Mucosa of stomach (tissue), 1 donor: ENCODE measurements around the gene KCNJ15.

ENCODE experiments used
- H3K27me3 ChIP-seq: one replicate; pipeline ENCODE4 v1.7.0; 2013; ENCODE audit warnings: mild to moderate bottlenecking, low read length; ENCODE audit not compliant: control insufficient read depth, insufficient read depth
- H3K36me3 ChIP-seq: one replicate; pipeline ENCODE4 v1.7.0; 2013; ENCODE audit warnings: low read length; ENCODE audit not compliant: control insufficient read depth, insufficient read depth
- H3K4me1 ChIP-seq: one replicate; pipeline ENCODE4 v1.7.0; 2013; ENCODE audit warnings: mild to moderate bottlenecking, low read length; ENCODE audit not compliant: control insufficient read depth, insufficient read depth
- H3K4me3 ChIP-seq: one replicate; pipeline ENCODE4 v1.7.0; 2013; ENCODE audit warnings: low read length
- H3K9ac ChIP-seq: one replicate; pipeline ENCODE4 v1.7.0; 2013; ENCODE audit warnings: mild to moderate bottlenecking, low read length, moderate library complexity
- H3K9me3 ChIP-seq: one replicate; pipeline ENCODE4 v1.7.0; 2013; ENCODE audit warnings: mild to moderate bottlenecking, low read length, moderate library complexity; ENCODE audit not compliant: control insufficient read depth
- donor health status: Pancreatic carcinoma.

Gene KCNJ15

DNA sequence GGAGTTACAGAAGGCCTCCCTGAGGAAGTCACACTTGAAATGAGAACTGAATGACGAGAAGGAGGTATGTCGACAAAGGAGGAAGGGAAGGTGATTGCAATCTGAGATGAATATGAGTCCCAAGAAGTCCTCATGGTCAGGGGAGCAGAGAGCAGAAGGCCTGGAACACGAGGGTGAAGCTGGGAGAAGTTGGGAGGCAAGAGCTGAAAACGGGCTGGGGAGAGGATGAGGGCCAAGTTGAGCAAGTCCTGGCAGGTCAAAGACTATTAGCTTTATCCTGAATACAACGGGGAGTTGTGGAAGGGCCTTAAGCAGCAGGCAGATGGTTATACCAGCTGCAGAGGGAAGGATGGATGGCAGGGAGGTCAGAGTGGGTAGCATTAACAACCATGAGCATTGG, 89.5 kb downstream of the KCNJ15 start:
- H3K4me1 ChIP-seq = peaks cover 22% of the 10 kb centered on the region

DNA sequence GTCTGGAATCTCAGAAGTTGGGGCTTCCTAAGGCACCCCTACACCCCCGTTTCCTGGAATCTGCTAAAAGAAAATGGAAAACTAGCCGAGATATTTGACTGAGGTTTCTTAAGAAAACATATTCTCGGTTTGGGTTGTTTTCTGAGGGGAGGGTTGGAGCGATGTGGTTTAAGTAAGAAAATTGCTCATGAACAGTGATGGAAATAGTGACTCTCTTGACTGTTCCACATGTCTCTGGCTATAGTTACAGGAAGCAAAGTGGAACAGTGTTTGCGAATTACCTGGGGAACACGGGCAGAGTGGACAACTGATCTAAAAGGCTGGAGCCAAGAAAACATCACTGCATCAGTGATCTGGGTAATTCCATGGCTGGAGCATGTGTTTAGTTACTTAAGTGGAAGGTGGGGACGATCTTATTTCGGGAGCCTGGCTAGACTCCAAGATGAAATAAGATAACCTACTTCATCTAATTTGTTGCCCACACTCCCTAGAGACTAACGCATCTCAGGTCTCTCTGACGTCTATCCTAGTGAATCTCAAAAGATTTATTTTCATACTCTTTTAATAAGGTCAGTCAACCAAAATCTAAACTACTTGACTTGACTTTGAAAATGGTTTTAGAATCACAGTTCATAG, 92.4 kb downstream of the KCNJ15 start:
- H3K4me1 ChIP-seq = peaks cover 20% of the 10 kb centered on the region
- H3K4me3 ChIP-seq = no peak overlapping the region
- no peaks in the 10 kb centered on the region for H3K9me3 ChIP-seq
- no peaks in the 10 kb centered on the region for H3K36me3 ChIP-seq
- H3K27me3 ChIP-seq = no peaks in the 10 kb centered on the region
- H3K9ac ChIP-seq = no peak overlapping the region

More for the DNA sequence above, 89.5 kb downstream of the KCNJ15 start:
- H3K9ac ChIP-seq = no peak overlapping the region
- no peak overlapping the region for H3K4me3 ChIP-seq
- no peaks in the 10 kb centered on the region for H3K27me3 ChIP-seq
- no peaks in the 10 kb centered on the region for H3K36me3 ChIP-seq
- no peaks in the 10 kb centered on the region for H3K9me3 ChIP-seq

- Histone ChIP-seq H3K36me3 (no peaks in the 10 kb centered on the region), H3K9me3 (no peaks in the 10 kb centered on the region), H3K27me3 (no peaks in the 10 kb centered on the region), H3K9ac (no peak overlapping the region), H3K4me1 (peaks cover 16% of the 10 kb centered on the region), H3K4me3 (no peak overlapping the region)
Measured at GRCh38 chr21:38349977-38350376, 93.2 kb downstream of the KCNJ15 start.

- no peaks in the 10 kb centered on the region for H3K36me3 ChIP-seq
- no peak overlapping the region for H3K4me3 ChIP-seq
- H3K27me3 ChIP-seq = no peaks in the 10 kb centered on the region
- H3K4me1 ChIP-seq = peaks cover 22% of the 10 kb centered on the region
- H3K9me3 ChIP-seq = no peaks in the 10 kb centered on the region
- H3K9ac ChIP-seq = no peak overlapping the region
Measured at GRCh38 chr21:38350684-38351083, 93.9 kb downstream of the KCNJ15 start.

- Histone ChIP-seq H3K9ac (no peak overlapping the region), H3K9me3 (no peaks in the 10 kb centered on the region), H3K36me3 (no peaks in the 10 kb centered on the region), H3K4me1 (peaks cover 25% of the 10 kb centered on the region), H3K27me3 (no peaks in the 10 kb centered on the region), H3K4me3 (no peak overlapping the region)
Measured at GRCh38 chr21:38351176-38351959, 94.6 kb downstream of the KCNJ15 start.

GRCh38 chr21:38351961-38352521, 95.2 kb downstream of the KCNJ15 start:
- no peak overlapping the region for H3K9ac ChIP-seq
- peaks cover 25% of the 10 kb centered on the region for H3K4me1 ChIP-seq

GRCh38 chr21:38352536-38353219, 95.9 kb downstream of the KCNJ15 start:
- Histone ChIP-seq H3K27me3 (no peaks in the 10 kb centered on the region), H3K4me3 (no peak overlapping the region), H3K9ac (no peak overlapping the region)

More at GRCh38 chr21:38351961-38352521, 95.2 kb downstream of the KCNJ15 start:
- Histone ChIP-seq H3K9me3 (no peaks in the 10 kb centered on the region), H3K36me3 (no peaks in the 10 kb centered on the region), H3K4me3 (no peak overlapping the region), H3K27me3 (no peaks in the 10 kb centered on the region)

GRCh38 chr21:38354231-38354630, 97.4 kb downstream of the KCNJ15 start:
- Histone ChIP-seq H3K9me3 (no peaks in the 10 kb centered on the region), H3K9ac (no peak overlapping the region), H3K27me3 (no peaks in the 10 kb centered on the region), H3K4me1 (peaks cover 25% of the 10 kb centered on the region), H3K4me3 (no peak overlapping the region), H3K36me3 (no peaks in the 10 kb centered on the region)

More at GRCh38 chr21:38352536-38353219, 95.9 kb downstream of the KCNJ15 start:
- H3K4me1 ChIP-seq = peaks cover 25% of the 10 kb centered on the region
- H3K36me3 ChIP-seq = no peaks in the 10 kb centered on the region
- H3K9me3 ChIP-seq = no peaks in the 10 kb centered on the region

DNA sequence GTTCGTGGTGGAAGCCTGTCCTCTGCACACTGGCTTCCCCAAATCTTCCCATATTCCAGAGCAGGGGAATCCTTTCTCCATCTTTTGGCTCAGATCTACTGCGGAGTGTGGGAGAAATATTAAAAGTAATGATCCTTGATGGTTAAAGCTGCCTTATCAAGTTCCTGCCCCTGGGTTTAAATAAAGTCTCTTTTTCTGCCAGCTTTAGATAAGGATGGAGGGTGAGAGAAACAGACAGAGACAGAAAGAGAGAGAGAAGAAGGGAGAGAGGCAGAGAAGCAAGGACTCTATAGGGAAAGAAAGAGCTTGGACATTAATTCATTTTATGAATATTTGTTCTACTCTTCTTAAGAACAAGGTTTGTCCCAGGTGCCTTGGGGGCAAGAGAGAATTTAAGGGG, 98.0 kb downstream of the KCNJ15 start:
- no peak overlapping the region for H3K4me3 ChIP-seq
- H3K9ac ChIP-seq = no peak overlapping the region
- no peaks in the 10 kb centered on the region for H3K27me3 ChIP-seq
- no peaks in the 10 kb centered on the region for H3K36me3 ChIP-seq
- peaks cover 25% of the 10 kb centered on the region for H3K4me1 ChIP-seq
- no peaks in the 10 kb centered on the region for H3K9me3 ChIP-seq

DNA sequence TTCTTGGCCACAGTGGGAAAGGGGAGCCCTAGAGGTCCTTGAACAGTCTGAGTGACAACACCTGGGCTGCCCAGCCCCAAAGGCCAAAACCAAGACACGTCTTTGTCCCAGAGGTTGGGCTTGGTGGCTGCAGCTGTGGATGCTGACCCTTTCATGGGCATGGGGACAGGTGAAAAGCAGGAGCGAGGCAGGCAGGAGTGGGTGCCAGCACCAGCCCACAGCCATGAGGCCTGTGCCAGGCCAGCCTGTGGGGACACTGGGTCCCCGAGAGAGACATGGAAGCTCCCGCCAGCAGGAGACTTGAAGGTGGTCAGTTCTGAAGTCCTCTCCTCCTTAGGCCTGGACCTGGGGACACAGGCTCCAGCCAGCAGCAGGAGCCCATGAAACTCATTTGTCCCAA, 98.6 kb downstream of the KCNJ15 start:
- Histone ChIP-seq H3K9ac (no peak overlapping the region), H3K9me3 (no peaks in the 10 kb centered on the region), H3K27me3 (no peaks in the 10 kb centered on the region), H3K4me3 (no peak overlapping the region), H3K4me1 (peaks cover 25% of the 10 kb centered on the region), H3K36me3 (no peaks in the 10 kb centered on the region)

- Histone ChIP-seq H3K4me3 (no peak overlapping the region), H3K9me3 (no peaks in the 10 kb centered on the region), H3K36me3 (no peaks in the 10 kb centered on the region), H3K9ac (no peak overlapping the region), H3K4me1 (peaks cover 23% of the 10 kb centered on the region), H3K27me3 (no peaks in the 10 kb centered on the region)
Measured at GRCh38 chr21:38355992-38356781, 99.4 kb downstream of the KCNJ15 start.
